ENCODE data around the gene TAF3.
A peak's percentile ranks its signal among the peaks of the same experiment; 100 is the strongest.

The TAF3 gene

DNA sequence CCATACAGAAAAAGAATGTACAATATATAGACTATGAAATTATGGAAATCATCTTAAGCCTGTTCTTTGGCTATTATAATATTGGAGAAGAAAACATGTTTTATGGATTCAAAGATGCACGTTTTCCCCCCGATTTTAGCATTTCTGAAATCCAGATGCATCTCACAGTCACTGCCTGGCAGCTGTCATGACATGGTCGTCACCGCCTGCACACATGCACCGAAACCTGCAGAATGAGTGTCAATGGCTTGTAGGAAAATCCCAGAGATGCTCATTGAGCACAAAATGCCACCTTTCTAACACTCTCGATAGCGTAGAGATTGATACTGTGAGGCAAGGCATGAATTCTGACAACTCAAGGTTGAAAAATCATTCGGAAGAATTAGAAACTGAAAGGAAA lies 115.5 kb downstream of the TAF3 start:
- no peak for DNase-seq (ENCODE audit: low read depth)

DNA sequence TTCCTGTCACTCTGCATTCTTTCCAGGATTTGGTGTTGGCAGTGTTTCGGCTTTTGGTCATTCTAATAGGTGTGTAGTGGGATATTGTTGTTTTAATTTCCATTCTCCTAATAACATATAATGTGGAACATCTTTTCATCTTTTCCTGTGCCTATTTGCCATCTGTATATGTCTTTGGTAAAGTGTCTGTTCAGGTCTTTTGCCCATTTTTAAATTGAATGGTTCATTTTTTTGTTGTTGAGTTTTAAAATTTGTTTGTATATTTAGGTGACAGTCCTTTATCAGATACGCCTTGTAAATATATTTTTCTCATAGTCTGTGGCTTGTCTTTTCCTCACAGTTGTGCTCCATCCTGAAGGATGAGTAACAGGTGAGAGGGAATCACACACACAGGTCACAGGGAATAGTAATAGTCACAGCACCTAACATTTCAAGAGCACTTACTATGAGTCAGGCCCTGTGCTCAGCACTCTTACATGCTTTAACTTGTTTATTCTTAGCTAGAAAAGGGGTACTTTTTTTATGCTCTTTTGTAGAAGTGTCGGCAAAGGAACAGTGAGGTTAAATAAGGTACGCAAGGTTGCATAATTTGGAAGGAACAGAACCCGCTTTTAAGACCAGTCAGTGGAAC lies 119.1 kb downstream of the TAF3 start:
- DNase-seq (ENCODE audit: low read depth) = no peak

DNA sequence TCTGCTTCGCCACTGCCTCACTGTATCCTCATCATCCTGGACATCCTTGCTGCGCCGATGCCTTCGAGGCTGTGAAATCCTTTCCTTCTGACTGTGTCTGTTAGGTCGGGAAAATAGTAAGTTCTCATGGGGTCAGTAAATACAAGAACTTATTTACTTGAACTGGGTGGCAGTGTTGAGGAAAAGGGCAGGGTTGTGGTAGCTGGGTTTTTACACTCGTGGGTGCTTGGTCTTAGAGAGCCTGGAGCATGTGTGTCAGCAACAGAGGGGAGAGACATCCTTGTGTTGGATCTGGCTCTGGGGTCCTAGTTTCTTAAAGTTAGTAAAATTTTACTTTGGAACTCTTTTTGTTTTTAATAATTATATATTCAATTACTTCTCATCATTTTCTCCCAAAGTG lies 123.3 kb downstream of the TAF3 start:
- DNase-seq (ENCODE audit: low read depth) = no peak

DNA sequence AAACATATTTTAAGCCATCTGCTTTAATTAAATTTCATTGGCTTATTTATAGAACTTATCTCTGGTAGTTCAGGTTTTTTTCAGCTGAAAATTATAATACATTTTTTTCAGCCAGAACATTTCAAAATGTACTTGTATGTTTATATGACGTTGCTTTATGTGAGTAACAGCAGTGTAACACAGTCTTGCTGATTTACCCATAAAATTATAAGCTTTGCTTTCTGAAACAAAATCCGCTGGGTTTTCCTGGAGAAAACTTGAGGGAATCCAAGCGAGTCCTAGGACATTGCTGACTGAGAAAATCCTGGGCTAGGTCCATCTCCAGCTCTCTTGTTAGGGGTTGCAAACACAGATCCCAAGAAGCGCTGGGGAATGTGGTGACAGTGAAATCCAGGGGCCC lies 124.0 kb downstream of the TAF3 start:
- DNase-seq (ENCODE audit: low read depth) = no peak

DNA sequence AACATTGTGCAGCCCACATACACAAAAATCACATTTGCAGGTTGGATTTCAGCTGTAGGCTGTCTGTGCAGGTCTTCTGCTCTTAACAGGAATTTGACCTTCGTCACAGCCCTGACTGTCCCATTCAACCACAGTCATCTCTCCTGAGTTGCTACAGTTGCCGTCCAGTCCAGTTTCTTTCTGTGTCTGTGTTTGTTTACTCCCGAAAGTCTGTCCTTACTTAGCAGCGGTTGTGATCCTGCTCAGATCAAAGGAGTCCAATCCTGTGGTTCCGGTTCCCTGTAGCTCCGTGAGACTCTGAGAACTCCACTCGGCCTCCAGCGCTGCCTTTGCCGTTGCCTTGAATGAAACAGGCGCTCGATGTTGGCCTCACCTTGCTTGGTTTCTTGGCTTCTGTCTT lies 124.6 kb downstream of the TAF3 start:
- no peak for DNase-seq (ENCODE audit: low read depth)

DNA sequence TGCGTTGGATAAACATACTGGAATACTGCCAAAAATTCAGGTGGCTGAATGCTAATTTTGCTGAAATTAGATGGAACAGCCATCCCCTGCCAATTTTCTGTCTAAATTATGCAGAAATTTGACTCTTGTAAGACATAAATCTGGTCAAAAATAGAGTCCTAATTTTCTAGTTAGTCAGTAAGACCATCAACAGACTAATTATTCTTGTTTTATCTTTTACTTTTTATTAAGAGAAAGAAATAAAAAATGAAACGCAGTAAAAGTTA lies 125.8 kb downstream of the TAF3 start:
- no peak for DNase-seq (ENCODE audit: low read depth)

DNA sequence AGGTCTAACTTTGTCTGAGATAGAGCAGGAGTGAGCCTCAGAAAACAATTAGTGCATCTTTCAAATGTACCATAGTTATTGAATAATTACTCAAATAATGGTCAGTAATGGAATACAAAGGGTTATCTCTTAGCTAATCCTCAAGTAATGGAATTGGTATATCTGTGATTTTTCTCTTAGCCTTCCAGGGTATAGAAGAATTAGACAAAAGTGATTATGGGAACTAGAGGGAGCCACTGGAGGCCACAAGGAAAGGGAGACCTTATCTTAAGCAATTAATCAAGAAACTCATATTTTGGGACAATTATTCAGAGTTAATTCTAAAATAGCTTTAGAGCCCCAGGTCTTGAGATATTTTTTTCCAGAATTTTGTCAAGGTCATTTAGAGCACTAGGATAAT lies 126.2 kb downstream of the TAF3 start:
- no peak for DNase-seq (ENCODE audit: low read depth)

DNA sequence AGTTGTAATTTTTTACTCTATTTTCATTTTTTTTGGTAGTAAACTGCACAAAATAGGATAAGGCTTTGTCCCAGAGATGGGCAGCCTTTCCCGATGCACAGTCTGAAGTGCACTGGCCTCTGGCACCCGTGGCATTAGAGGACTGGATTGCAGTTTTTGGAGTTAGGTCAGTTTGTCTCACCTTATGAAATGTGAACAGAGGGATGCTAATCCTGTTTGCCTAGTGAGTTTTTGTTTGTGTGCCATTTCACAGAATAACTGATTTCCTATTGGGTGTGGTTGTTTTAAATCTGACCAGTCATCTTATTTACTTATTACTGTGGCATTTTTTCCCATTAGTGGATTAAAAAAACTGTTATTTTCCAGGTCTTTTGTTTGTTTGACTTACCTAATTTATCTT lies 126.7 kb downstream of the TAF3 start:
- DNase-seq (ENCODE audit: low read depth) = no peak

DNA sequence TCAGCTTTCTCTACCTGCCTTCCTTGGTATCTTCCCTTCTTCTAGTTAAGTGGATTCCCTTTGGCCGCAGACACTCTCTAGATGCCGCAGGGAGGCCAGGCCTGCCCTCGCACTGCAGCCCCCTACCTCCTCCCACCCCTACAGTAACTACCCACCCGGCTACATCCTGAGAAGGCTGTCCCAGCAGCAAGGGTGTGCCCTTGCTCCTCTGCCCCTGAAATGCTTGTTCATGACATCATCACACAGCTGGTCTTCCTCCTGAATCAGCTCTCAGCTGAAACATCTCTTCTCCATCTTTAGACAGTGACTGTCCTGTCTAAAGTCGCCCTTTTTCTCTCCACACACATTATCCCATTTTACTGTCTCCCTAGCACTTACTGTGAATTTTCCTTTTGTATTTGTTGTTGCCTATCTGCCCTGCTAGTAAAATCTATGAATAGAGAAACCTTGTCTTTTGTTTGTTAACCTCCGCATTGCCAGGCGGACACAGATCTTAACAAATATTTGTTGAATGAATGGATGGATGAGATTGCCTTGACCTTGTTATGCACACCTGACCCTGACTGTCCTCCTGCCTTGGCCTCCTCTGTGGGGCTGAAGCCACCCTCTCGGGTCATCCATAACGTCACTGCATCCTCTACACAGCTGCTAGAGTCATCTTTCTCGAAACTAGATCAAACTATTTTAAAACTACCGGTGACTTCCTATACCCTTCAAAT lies 127.3 kb downstream of the TAF3 start:
- no peak for DNase-seq (ENCODE audit: low read depth)

DNA sequence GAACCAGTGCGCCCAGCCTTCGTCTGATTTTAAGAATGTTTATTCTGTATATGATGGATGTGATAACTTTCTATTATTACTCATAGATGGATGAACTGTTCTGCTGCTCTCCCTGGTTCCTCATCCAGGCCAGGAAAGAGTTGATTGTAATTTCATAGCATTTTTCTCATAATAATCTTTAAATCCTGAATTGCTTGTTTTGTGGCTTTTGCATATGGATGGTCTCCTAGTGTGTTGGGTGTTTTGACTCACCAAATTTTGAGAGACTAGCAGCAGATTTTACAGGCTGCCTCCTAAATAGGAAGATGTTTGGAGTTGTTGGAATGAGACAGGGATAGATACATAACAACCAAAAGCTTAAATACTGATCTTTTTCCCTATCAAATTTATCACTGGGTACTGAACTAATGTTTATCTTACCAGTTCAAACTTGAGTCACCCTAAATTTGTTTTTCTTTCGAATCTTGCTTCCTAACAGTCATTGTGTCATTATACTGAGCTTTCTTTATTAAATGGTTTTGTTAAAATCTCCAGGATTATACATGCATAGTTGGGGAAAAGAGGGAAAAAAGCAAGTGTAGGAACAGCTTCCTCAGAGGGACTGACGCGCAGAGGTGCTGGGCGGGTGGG lies 130.2 kb downstream of the TAF3 start:
- peak; percentile 48 for DNase-seq (ENCODE audit: low read depth)

DNA sequence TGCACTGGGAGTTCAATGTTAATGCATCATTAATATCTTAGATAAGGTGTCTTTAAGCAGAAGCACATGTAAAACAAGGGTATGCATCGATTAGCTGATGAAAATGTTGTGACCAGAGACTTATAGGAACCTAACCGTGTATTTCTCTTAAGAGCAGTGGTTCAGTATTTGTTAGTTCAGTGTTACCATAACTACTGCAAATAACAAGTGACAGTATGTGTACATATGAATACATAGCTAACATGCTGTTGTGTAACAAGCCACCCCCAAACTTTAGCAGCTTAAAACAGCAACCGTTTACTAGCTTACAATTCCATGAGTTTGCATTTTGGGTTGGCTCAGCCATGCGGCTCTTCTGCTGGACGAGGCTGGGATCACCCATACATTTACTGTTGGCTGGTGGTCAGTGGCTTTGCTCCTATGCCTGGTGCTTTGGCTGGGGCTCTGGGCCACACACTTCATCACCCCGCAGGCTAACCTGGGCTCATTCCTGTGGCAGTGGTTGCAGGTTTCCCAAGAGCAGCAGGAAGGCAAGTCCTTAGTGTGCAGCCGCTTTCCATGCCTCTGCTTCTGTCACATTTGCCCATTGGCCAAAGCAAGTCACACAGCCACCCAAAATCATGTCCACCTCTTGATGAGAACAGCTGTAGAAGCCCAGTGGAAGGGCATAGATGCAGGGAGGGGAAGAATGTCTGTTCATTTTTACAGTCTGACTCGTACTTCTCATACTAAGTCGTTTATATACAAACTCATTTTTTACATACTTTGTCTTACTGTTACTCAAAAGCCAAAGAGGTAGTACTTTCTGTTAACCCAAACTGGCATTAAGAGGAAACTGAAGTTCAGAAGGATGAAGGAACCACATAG lies 132.9 kb downstream of the TAF3 start:
- DNase-seq (ENCODE audit: low read depth) = no peak

DNA sequence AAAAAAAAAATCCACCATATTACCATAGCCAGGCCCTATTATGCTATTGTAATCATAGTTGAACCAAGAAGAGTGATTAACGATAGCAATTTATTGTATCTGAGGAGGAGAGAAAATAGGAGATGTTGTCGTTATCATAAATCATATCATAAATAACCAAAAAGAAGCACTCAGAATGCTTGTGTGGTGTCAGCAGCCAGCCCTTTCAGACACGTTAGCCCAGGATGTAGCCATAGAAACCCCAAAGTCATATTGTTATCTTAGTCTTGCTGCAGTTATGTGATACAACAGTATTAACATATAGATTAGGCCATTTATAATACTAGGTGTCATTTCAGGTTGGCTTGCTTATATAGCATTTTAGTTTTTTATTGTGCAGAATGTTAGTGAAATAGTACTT lies 134.0 kb downstream of the TAF3 start:
- DNase-seq (ENCODE audit: low read depth) = no peak

DNA sequence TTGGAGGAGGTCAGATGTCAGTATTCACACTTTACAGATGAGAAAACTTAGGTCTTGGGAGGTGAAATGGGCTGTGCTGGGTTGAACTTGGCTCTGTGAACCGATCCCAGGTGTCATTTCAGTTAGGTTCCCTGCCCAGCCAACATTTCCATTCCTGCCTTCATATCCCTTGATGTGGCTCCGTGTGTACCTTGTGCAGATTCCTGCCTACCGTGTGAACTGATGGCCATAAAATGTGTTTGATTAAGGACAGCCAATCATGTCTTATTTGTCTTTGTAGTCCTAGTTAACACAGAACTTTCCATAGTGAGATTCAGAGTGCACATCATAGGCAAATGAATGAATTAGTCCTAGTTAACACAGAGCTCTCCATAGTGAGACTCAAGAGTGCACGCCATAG lies 135.1 kb downstream of the TAF3 start:
- no peak for DNase-seq (ENCODE audit: low read depth)

DNA sequence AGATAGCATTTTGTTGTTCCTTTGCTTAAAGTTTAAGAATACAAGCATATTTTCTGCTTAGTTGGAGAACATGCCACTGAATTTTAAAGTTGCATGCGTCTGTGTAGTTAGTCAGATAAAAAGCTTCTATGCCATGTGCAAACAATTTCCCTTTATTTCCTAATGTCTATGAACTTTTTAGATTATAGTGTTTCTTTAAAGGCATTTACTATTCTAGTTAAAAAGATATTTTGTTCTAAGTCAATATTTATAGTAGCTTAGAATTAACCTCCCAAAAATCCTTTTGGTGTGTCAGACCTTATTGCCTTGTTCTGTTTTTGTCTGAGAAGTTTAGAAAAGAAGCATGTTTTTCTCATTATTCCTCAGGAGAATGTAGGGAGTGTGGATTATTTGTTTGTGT lies 137.1 kb downstream of the TAF3 start:
- no peak for DNase-seq (ENCODE audit: low read depth)

DNA sequence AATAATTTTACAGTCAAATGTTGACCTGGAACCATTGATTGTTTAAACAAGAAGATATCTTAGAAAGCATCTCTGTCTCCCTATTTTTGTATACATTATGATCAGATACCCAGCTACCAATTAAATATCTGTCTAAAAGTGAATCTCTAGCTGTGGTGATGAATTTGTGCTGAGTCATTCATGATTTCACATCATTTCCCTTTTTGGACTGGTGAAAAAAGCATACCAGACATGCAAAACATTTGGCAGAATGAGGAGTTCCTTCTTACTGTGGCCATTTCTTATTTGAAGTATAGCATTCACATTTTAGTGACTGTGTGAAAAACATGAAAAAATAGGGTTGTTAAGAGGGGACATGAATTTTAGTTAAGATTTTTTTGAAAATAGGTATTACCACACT lies 138.2 kb downstream of the TAF3 start:
- DNase-seq (ENCODE audit: low read depth) = peak; percentile 66

DNA sequence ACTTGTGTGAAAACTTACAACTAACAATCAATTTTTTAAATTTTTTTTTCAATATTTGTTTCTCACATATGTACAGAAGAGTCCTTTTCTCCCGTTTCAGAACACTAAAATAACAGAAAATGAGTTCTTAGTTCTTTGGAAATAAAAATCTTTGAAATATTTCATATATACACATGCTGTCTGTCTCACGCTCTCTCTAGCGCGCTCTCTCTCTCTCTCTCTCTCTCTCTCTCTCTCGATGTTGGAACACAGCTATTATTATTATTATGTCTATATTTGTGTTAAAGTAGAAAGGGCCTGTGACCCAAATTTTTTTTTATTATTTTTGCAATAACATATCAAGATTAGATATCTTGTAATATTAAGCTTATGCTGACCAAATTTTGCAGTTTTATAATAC lies 139.3 kb downstream of the TAF3 start:
- DNase-seq (ENCODE audit: low read depth) = no peak

DNA sequence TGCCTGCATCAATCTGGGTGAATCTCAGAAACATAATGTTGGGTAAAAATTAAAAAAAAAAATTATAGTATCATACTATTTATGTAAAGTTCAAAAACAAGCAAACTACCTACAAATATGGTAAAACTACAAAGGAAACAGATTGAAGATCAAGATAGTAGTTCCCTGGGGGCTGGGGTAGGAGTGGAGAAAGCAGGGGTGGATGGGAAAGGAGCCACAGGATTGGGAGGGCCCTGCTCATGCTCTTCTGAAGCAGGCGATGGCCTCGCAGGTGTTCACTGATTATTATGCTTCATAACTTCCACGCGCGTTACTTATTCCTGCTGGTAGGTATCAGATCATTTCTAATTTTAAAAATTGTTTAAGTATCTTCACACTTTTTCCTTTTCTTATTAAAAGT lies 140.1 kb downstream of the TAF3 start:
- DNase-seq (ENCODE audit: low read depth) = no peak

DNA sequence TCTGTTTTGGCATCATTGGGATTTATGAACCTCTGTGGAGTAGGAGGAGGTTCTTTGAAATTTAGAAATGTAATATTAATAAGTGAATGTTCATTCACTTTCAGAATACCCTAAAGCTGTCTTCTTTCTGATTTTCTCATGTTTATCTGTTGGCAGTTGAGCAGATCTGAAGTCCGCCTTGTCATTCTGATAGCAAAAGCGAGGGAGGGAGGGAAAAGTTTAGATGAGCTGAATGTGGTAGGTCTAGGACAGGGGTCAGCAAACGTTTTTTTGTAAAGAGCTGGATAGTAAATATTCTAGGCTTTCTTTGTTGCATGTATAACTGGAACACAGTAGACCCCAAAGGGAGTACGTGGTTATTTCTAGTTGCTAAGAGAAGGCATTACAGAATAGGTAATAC lies 141.8 kb downstream of the TAF3 start:
- DNase-seq (ENCODE audit: low read depth) = no peak

DNA sequence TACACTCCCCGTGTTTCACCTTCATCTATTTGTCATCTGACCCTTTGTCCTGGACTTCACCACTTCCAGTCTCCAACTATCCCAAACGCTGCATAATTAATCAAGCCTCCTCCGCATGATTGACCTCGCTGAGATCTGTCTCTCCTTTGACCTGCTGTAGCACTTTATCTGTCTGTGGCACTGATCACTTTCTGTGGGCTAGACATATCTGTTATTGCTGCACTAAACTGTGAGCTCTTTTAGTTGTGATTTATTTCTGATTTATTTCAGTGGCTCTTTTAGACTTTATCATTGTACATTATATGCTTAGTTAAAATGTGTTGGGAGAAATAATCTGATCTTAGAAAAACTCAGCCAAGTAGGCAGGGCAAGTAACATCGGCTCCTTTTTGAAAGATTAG lies 144.3 kb downstream of the TAF3 start:
- DNase-seq (ENCODE audit: low read depth) = no peak

DNA sequence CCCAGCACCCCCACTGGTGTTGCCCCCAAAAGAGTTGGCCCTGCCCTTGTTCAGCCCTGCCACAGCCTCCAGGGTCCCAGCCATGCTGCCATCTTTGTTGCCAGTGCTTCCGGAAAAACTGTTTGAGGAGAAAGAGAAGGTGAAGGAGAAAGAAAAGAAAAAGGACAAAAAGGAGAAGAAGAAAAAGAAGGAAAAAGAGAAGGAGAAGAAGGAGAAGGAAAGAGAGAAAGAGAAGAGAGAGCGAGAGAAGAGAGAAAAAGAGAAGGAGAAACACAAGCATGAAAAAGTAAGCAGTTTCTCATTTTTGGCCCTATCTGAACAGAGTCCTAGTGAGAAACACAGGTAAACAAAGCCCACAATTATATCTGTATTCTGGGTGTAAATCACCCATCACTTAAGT lies 147.2 kb downstream of the TAF3 start:
- DNase-seq (ENCODE audit: low read depth) = no peak

DNA sequence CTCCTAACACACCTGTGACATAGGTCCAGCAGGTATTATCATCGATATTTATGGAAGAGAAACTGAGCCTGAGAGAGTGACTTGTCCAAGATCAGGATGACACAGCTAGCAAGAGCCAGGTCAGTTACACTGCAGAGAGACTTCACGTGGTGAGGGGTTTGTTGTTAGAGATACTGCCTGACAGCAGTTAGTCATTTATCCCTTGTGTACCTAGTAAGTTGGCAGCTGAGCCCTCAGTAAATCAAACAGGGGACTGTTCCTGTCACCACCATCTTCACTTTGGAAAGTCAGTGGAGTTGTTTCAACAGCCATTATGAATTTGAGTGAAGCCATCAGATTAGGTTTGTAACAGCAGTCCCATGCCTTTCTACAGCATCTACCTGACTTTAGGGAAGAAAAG lies 148.7 kb downstream of the TAF3 start:
- DNase-seq (ENCODE audit: low read depth) = no peak

DNA sequence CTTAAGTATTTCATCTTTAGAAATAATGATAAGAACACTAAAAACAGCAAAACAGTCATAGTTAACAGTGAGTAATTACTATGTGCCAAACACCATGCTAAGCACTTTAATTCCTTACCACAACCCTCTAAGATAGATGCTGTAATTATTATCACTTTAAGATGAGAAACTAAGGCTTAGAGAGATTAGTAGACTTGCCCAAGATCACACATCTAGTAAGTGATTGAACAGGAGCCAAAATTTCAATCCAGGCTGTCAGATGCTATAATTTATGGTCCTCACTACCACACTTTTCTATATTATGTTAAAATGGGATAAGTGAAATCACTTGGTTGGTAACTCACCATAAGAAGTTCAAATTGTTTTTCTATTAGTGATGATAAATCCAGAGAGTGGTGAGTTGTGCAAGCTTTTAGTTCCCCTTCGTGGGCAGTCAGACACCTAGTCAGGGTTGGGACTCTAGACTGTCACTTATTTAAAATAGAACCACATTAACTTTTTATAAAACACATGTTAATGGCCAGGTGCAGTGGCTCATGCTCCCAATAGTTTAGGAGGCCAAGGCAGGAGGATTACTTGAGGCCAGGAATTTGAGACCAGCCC lies 150.3 kb downstream of the TAF3 start:
- no peak for DNase-seq (ENCODE audit: low read depth)

DNA sequence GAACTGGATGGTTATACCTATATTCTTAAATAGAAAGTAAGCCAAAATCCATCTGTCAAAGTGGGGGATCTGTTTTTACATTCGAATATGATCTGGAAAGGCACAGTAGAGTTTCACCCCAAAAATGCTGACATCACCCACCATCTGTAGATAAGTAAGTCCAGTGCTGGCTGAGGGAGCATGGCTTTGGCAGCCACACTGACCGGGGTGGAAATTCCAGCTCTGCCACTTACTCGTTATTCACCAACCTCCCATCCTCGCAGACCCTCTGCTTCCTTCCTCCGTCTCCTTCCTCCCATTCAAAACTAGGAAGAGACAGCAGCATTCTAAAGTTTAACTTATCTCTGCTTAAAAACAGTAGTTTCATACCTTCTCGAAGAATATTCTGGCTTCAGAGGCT lies 151.3 kb downstream of the TAF3 start:
- DNase-seq (ENCODE audit: low read depth) = no peak
